ENCODE data around the gene SLC35F3. TPM values are rescaled to one million over a fixed set of nuclear protein-coding genes. Genes with fewer than 3 reads are reported as not detected.
"Not testable (repeated sequence)": the region's sequence is repeated elsewhere in the genome, so short reads cannot be mapped to it uniquely, and the experiment has no call there.

SLC35F3 gene
- total RNA-seq, 1 donor from 2014 or later, result 0.68 TPM

DNA sequence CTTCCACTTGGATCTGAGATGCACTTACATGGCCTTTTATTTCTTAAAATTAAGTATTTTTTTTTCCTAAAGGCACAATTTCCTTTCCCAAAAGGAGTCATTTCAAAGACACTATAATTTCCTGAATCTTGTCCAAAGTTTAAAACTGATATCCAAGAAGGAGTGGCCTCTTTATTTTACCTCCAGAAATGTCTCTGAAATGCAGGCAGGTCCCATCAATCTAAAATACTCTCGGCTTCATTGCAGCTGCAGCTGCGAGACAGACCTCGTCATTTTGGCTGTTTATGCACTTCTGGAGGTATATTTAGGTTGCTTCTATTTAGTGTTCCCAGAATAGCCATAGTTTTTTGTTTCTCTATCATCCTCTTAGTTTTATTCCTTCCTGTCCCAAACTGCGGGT is 296.1 kb downstream of the SLC35F3 start:
- ATAC-seq, result no peak

DNA sequence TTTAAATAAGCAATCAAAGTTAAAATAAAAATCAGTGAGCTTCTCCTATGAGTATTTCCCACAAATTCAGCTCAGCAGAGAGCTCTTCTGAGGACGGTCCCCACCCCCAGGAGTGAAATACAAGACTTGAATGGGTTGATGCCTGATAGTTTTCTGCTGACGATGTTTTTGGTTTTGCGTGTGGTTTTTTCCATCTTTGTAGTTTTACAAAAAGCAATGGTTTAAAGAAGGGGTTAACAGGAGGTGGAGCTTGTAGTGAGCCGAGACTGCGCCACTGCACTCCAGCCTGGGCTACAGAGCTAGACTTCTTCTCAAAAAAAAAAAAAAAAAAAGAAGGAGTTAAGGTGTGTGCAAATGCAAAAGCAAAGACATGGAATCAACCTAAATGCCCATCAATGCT is 297.1 kb downstream of the SLC35F3 start:
- no peak for ATAC-seq

DNA sequence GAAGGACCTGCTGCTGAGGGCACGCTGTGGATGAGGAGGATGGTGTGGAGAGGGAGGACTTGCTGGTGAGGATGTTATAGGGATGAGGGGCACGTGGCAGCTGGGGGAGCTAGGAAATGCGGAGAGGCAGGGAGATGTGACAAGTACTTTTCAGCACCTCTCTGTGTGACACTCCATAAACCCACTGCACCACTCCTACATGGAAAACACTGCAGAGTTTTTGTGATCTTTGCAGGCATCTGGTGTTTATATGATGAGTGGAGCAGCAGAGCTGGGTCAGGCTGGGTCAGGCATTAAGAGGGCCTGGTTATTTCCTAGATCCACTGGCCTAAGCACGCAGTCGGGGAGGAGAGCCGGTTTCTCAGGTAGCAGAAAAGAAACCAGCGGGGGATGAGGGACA is 301.5 kb downstream of the SLC35F3 start:
- ATAC-seq, result no peak

DNA sequence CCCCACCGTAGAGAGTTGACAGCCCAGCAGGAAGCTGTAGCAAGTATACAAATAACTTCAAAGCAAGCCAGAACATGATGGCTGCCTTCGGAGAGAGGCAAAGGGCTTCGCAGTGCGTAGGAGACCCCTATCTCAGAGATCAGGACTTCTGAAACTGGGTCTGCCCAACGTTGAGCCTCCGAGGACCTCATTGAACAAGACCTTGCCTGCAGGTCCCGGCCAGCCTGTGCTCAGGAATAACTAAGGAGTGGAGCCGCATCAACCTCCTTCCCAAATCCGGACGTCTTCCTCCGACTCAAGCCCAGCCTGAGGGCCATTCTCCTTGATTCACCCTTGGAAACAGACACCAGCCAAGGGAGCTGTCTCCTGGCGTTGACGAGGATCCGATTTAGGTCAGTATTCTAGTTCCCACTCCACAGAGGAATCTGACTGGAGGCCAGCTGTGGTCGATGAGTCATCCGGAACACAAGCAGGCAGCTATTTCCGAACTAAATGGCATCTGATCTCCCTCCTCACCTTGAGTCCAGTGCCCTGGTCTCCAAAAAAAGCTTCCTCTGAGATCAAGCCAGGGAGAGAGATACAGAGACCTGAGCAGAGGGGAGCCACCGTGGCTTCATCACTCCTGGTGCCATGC is 302.3 kb downstream of the SLC35F3 start:
- ATAC-seq, result peak; percentile 66

DNA sequence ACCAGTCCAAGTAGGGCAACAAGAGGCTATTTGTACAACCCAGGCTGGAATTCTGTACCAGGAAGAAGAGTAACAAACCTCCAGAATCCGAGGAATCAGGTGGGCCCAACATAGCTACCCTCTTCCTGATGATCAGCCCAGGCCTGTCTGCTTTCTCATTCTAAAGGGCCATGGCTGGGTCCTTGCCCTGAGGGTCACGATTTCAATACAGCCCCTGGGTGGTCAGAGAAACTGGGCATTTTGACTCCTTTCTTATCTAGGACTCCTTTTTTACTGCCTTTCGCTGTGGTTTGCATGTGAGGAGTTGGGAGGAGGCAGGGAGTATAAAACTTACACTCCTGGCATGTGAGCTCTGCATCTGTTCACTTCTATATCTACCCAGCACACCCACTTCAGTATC is 303.9 kb downstream of the SLC35F3 start:
- ATAC-seq, result no peak

DNA sequence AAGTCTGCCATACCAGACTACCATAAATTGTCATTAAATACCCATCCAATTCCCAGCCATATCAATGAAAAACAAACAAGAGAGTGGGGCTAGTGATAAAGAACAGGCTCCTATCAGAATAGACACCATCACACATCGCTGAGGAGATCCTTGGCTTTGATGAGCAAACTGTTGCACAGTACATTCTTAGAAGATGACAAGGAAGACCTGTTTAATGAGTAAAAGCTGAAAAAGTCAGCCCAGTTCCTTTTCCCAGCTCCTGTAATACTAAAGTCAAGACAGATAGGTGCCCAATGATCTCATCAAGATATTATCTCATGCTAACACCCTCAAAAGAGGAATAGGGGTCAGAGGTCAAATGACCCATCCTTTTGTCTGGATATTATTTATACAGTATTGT is 304.3 kb downstream of the SLC35F3 start:
- no peak for ATAC-seq

DNA sequence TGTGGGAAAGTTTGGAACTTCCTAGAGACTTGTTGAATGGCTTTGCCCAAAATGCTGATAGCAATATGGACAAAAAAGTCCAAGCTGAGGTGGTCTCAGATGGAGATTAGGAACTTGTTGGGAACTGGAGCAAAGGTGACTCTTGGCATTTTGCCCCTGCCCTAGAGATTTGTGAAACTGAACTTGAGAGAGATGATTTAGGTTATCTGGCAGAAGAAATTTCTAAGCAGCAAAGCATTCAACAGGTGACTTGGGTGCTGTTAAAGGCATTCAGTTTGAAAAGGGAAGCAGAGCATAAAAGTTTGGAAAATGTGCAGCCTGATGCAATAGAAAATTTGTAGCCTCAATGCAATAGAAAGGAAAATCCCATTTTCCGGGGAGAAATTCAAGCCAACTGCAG is 306.0 kb downstream of the SLC35F3 start:
- ATAC-seq, result not testable (repeated sequence)

DNA sequence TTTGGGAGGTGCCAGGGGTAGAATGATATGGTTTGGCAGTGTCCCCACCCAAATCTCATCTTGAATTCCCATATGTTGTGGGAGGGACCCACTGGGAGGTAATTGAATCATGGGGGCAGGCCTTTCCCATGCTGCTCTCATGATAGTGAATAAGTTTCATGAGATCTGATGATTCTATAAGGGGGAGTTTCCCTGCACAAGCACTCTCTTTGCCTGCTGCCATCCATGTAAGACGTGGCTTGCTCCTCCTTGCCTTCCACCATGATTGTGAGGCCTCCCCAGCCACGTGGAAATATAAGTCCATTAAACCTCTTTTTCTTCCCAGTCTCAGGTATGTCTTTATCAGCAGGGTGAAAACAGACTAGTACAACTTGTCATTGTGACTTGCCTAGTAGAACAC is 307.4 kb downstream of the SLC35F3 start:
- ATAC-seq, result not testable (repeated sequence)

DNA sequence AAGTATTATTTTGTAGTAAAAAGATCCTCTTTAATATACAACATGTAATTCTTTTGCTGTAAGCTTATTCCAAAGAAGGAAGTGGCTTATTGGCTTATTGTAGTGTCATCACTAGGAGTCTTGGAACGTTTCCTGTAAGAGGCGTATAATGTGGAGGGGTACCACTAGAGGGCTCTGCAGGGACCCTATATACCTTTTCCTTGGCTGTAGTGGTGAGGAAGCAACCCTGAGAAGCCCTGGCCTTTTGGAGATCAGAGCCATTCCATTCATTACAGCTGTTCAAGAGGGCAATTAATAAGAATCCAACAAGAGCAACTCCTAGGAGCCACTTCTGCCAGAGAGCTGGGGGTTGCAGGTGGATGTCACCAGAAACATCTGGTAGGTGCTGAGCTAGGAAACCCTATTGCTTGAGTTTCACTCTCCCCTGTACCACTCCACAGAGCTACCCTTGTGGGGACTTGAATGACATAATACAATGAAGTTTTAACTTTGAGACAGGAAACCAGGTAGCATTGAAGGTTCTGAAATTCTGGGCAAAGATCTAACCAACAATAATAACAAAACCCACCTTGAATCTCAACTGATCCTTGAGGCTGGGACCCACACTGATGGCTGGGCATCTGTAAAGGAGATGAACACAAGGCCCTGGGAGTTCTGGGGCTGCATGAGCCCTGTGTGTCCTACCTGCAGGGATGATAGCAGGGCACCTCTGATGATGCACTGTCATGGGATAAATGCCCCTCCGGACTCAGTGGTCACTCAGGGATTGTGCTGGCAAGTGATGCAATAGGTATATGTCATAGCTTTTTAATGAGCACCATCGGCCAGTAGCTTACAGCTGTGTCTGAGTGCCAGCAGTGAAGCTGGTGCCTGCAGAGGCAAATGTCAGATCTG is 308.5 kb downstream of the SLC35F3 start:
- ATAC-seq, result peak; percentile 69

DNA sequence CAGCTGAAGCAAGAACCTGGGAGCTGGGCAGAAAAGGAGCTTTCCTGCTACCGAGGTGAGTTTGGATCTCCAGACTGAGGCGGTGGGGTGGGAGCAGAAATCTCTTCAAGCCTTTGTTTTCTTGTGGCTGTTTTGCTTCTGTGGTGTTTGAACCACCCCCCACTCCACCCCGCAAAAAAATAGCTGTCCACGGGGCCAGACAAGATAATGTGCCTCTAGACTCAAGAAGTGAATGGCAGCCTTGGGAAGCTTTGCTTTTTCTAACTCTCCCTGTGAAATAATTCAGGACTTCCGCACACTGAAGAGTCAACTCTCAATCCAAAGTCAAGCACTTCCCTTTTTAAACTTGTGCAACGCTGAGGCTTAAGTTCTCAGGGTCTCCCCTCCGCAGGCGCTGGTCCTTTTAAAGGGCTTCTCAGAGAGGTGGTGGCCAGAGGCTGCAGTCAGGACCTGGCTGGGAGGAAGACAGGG is 309.2 kb downstream of the SLC35F3 start:
- ATAC-seq, result no peak

DNA sequence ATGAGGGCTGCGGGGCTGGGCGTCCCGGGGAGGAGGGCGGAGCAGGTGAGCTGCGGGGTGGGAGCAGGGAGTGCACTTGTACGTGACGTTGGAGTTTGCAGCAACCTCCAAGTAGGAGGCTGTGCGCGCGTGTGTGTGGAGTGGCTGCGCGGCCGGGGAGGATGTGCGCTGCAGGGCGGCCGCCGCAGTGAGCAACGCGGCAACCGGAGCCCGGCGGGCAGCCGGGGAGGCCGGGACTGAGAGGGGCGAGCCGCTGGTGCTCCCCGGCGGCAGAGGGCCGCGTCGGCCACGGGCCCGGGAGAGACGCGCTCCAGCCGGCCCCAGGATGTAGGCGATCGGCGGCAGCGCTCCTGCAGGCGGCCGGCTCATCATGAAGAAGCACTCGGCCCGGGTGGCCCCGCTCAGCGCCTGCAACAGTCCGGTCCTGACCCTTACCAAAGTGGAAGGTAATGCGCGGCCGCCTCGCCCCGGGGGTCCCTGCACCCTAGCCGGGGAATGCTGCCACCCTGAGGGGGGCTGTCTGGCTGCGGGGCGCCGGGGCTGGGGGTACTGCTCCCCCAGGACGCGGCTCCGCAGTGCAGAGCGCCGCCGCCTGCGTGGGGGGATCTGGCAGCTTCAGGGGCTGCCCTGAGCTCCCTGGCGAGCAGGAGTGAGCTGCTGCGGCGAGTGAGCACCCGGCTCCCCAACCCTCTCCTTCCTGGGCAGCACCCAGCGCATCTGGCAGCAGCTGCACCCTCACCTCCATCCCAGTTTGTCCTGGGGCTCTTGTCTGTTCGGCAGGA is 309.8 kb downstream of the SLC35F3 start:
- peak; percentile 68 for ATAC-seq

DNA sequence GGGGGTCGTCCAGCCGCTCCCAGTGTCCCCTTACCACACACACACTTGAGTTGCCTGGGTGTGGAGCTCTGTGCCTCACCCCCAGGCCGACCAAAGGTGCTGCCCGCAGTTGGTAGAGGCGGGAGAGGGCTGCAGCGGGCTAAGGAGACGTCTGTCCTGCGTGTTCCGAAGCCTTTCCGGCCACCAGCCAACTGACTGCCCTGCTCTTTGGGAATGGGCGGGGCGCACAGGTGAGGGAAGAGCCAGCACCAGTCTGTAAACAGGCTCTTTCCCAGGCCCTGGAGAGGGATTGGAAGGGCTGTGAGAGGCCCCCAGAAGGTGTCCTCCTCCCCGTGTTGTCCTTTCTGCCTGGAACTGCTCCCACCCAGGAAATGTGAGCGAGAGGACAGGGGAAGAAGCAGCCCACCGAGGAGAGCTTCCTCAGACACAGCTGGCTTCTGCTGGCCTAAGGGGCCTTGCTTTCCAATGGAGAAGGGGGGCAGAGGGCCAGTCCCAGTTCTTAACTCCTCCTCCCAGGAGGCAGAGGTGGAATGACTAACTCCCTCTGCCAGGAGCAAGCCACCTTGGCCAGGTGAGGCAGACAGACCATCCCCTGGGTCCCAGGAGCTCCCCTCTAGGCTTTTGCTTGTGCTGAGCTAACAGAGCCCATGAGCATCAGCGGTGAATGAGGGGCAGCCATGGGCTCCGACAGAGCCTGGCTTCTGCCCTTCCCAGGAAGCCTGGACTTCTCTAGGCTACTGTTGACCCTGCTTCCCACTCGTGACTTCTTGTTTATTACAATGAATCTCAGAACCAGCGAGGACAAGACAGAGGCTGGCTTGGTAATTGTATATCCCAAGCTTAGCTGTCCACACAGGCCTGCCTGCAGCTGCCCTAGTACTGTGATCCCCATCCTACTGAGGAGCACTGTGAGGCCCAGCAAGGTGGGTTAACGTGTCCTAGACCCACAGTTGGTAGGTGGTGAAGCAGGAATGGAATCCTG is 310.7 kb downstream of the SLC35F3 start:
- ATAC-seq, result peak; percentile 64

DNA sequence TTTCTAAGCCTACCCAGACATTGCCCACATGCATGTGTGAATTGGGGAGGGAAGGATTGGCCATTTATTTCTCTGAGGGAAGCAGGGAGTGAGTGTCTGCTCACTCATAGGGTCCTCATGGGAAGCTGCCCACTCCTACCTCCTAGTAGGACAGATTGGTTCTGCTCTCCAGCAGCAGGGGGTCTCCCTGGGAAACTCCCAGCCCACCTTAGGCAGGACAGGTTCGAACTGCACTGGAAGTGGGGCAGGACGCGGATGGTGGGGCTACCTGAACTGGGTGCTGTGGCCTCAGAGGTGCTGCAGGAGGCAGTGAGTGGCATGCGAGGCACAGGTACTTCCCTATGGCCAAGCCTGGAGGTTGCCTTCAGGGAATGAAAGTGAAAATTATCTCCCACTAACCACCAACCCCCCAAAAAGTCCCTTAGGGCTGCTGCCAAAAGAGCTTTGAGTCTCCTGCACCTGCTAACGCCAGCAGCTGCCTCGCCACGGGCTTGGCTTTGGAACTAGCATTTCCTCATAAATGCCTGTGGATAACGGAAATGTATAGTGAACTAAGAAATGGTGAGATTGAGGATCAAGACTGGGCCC is 311.7 kb downstream of the SLC35F3 start:
- no peak for ATAC-seq

DNA sequence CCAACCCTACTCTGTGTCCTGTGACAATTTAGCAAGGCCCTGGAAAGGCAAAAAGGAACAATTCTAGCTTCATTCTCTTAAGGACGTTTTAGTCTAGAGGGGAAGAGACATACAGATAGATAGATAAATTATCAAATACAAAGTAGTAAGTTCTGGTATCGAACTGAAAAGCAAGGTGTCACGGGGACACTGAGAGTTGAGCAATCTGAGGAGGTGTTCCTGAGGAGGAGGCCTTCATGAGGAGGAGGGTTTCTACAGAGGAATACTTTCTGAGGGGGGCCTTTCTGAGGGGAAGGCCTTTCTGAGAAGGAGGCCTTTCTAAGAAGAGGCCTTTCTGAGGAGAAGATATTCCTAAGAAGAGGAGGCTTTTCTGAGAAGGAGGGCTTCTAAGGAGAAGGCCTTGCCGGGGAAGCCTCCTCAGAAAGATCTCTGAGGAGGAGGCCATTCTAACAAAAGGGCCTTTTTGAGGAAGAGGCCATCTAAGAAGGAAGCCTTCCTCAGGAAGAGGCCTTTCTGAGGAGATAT is 312.9 kb downstream of the SLC35F3 start:
- no peak for ATAC-seq

DNA sequence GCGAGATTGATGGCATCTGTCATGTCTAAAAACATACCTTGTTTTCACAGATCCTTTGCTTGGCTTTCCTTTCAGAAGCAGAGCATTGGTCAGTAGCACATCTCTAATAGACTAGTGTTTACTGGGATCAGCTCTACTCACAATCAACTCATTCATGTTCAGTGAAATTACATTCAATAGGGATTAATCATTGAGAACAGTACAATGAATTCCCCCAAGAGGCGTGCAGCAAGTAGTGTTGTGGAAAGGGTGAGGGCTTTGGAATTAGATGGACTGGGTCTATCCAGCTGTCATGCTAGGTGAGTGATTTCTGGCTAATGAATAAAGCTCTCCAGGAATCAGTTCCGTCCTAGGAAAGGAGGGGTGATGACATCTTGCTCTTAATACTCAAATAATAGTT is 313.6 kb downstream of the SLC35F3 start:
- no peak for ATAC-seq

DNA sequence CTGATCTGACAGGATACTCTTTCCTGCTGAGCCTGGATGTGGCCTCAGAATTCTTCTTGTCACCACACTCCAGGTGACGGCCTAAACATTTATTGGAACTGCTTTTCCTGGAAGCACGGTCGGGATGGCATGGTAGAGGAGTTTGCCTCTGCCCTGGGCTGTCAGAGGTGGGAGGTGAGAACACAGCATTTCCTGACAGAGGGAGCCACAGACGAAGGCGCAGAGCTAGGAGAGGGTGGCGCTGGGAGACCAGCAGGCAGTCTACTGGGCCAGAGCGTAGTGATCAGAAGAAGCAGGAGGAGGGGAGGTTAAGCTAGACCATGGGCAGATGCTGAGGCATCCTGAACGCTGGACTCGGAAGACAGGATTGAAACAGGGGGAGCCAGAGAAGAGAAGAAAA is 315.2 kb downstream of the SLC35F3 start:
- ATAC-seq, result no peak

DNA sequence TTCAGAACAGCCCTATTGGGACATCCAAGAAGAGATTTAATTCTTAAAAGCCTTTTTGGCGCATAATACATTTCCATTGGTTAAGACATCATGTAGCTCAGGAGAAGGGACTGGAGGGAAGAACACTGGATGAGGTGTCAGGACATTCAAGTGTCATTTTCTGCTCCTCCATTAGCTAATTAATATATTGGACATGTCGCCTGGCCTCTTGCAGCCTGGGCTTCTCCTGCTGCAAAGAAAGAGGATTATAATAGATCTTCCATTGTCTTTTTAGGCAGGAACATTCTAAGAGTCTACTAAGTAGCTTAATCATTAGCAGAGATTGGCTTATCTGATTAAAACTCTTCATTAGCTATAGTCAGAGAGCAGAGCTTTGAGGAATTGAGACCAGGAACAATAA is 317.1 kb downstream of the SLC35F3 start:
- ATAC-seq, result no peak

DNA sequence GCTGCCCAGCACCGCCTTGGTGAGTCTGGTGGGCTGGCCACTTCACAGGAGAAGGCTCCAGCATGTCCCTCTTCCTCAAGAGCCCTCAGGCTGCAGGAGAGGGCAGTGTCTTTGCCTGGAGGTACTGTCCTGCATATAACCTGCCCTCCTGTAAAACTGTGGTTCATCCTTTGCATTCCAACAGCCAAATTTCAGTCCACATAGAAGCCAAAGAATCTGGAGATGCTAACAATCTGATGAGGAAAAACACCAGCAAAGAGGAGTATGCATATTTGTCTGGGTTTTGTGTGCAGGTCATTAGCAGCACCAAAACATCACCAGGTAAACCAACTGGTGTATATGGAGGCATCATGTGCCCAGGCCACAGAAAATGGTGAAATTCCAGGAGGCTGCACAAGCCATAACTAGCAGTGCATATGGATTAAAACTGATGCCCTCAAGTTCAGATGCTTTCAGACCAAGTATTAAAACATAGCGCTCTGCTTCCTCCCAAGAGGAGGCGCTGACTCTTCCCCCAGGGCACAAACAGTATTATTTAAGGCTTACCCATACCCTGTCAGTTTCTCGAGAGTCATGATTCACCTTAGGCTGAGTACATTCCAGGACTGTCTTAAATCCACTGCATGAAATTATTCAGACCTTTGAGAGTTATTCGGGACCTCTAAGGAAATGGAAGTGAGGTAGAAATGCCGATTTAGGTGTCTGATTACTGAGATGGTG is 318.2 kb downstream of the SLC35F3 start:
- ATAC-seq, result peak; percentile 91

DNA sequence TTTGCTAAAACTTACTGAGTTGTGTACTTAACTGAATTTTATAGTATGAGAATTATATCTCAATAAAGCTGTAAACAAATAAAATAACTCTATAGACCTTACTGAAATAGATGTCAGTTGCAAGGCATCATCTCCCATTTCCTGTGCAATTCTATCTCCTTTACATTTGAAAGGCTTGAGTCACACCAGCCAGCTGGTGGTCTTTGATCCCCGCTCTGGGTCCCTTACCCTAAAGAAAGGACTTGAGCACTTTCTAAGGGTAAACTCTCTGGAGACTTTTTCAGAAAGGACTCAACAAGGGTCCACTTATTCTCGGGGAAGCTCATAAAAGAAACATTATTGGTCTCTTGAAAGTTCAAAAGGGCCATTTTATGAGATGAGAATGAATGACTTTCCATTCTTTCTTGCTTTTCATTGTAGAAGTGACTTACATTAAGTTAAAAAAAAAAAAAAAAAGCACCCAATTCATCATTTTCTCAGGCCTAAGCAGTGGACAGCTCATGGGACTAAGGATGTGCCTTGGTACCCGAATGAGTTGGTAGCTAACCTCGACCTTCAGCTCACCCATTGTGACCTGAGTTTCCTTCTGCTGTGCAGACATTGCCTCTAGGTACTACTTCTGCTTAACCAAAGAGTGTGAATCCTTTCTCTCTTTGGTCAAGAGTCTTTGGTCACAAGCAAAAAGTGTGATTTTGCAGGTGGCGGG is 321.8 kb downstream of the SLC35F3 start:
- ATAC-seq, result no peak

DNA sequence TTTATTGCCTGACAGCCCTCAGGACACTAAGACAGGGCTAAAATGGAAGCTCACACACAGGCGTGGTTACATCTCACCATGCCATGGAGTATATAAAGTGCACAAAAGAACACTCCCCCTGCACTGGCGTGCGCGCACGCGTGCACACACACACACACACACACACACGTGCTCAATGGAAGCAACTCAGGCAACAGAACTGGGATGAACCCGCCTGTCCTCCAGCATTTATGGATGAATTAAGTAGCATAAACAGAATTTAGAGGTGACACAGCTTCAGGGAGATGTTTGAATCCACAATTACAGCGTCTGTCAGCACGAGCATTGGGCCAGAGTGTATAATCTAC is 322.3 kb downstream of the SLC35F3 start:
- no peak for ATAC-seq
